ENCODE data around the gene GALNT13.

Gene GALNT13

GRCh38 chr2:153871231-153872221 lies at the start of gene GALNT13:
Gene GALNT13 (plus strand): TSS chr2:153871922.
- no peak within 1 kb of the TSS for H3K4me3 ChIP-seq (ENCODE audit: low read depth, low read length)
- DNase-seq (ENCODE audit: low read depth) = no peak
- TF ChIP-seq, protein P1, sequence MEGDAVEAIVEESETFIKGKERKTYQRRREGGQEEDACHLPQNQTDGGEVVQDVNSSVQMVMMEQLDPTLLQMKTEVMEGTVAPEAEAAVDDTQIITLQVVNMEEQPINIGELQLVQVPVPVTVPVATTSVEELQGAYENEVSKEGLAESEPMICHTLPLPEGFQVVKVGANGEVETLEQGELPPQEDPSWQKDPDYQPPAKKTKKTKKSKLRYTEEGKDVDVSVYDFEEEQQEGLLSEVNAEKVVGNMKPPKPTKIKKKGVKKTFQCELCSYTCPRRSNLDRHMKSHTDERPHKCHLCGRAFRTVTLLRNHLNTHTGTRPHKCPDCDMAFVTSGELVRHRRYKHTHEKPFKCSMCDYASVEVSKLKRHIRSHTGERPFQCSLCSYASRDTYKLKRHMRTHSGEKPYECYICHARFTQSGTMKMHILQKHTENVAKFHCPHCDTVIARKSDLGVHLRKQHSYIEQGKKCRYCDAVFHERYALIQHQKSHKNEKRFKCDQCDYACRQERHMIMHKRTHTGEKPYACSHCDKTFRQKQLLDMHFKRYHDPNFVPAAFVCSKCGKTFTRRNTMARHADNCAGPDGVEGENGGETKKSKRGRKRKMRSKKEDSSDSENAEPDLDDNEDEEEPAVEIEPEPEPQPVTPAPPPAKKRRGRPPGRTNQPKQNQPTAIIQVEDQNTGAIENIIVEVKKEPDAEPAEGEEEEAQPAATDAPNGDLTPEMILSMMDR (IDR thresholded peaks at IDR 0.05; ENCODE audit: control insufficient read depth, extremely low read depth, insufficient read depth) = no peak

GRCh38 chr2:153823880-153824279 lies 47.8 kb upstream of the GALNT13 start:
- no peak overlapping the region for H3K4me3 ChIP-seq (ENCODE audit: low read depth, low read length)
- DNase-seq (ENCODE audit: low read depth) = no peak
- TF ChIP-seq, protein P1 (IDR thresholded peaks at IDR 0.05; ENCODE audit: control insufficient read depth, extremely low read depth, insufficient read depth) = no peak

DNA sequence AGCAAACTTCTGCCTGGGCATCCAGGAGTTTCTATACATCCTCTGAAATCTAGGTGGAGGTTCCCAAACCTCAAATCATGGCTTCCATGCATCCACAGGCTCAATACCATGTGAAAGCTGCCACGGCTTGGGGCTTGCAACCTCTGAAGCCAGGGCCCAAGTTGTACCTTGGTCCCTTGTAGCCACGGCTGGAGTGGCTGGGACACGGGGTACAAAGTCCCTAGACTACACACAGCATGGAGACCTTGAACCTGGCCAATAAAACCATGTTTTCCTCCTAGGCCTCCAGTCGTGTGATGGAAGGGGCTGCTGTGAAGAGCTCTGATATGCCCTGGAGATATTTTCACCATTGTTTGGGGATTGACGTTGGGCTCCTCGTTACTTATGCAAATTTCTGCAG lies 43.4 kb upstream of the GALNT13 start:
- TF ChIP-seq, protein P1 (IDR thresholded peaks at IDR 0.05; ENCODE audit: control insufficient read depth, extremely low read depth, insufficient read depth) = no peak
- no peak for DNase-seq (ENCODE audit: low read depth)
- no peak overlapping the region for H3K4me3 ChIP-seq (ENCODE audit: low read depth, low read length)

- TF ChIP-seq, protein P1 (IDR thresholded peaks at IDR 0.05; ENCODE audit: control insufficient read depth, extremely low read depth, insufficient read depth) = no peak
- no peak overlapping the region for H3K4me3 ChIP-seq (ENCODE audit: low read depth, low read length)
- no peak for DNase-seq (ENCODE audit: low read depth)
These were observed 37.1 kb upstream of the GALNT13 start for GRCh38 chr2:153834662-153835061.

DNA sequence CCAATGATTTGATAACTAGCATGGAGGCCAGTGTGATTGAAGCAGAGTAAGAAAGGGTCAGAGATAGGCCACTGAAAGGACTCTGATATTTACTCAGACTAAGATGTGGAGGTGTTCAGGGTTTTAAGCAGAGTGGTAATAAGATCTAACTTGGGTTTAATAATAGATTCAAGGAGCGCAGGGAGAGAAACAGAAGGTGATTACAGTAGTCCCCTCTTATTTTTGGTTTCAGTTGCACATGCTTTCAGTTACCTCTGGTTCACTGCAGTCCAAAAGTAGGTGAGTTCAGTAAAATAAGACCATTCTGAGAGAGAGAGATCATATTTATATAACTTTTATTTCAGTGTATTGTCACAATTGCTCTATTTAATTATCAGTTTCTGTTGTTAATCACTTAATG lies 13.5 kb upstream of the GALNT13 start:
- H3K4me3 ChIP-seq (ENCODE audit: low read depth, low read length) = no peak overlapping the region
- no peak for DNase-seq (ENCODE audit: low read depth)
- TF ChIP-seq, protein P1 (IDR thresholded peaks at IDR 0.05; ENCODE audit: control insufficient read depth, extremely low read depth, insufficient read depth) = no peak

- TF ChIP-seq, protein P1 (IDR thresholded peaks at IDR 0.05; ENCODE audit: control insufficient read depth, extremely low read depth, insufficient read depth) = no peak
- no peak for DNase-seq (ENCODE audit: low read depth)
- H3K4me3 ChIP-seq (ENCODE audit: low read depth, low read length) = no peak overlapping the region
These were observed 7.7 kb upstream of the GALNT13 start for GRCh38 chr2:153864022-153864421.
